Activated CD4-positive, alpha-beta memory T cell treated with anti-CD3 and anti-CD28 coated beads, Interleukin-2, amount 10 ng/mL, durations not matched to agents 7 days and 5 days (primary cell): ENCODE data around the gene E2F2. TPM values are rescaled to one million over a fixed set of nuclear protein-coding genes. Genes with fewer than 3 reads are reported as not detected.
A peak's percentile ranks its signal among the peaks of the same experiment; 100 is the strongest.

Experiments
- CTCF ChIA-PET: fragments of 350-600 bp; sonication (Branson Sonifier 250); formaldehyde crosslinking; loops from one replicate; lab custom pipeline; 2021; ENCODE audit warnings: antibody characterized with exemption, inconsistent platforms; lab: Charles Lee
- POLR2A ChIA-PET: fragments of 350-600 bp; sonication (Branson Sonifier 250); formaldehyde crosslinking; loops from one replicate; lab custom pipeline; 2021; ENCODE audit warnings: antibody characterized with exemption; lab: Charles Lee
- DNase-seq: peaks from one replicate; pipeline ENCODE4 v3.0.0-alpha.2; 2020
- H3K27ac Mint-ChIP-seq: one replicate; pipeline ENCODE4 v1.8.0; 2021; ENCODE audit warnings: mild to moderate bottlenecking, mixed read lengths
- H3K27me3 Mint-ChIP-seq: one replicate; pipeline ENCODE4 v1.8.0; 2021; ENCODE audit warnings: mixed read lengths
- H3K36me3 Mint-ChIP-seq: one replicate; pipeline ENCODE4 v1.8.0; 2021; ENCODE audit warnings: low read depth, mixed read lengths
- H3K4me1 Mint-ChIP-seq: one replicate; pipeline ENCODE4 v1.8.0; 2021; ENCODE audit warnings: mixed read lengths
- H3K4me3 Mint-ChIP-seq: one replicate; pipeline ENCODE4 v1.8.0; 2021; ENCODE audit warnings: mild to moderate bottlenecking, mixed read lengths
- H3K9me3 Mint-ChIP-seq: one replicate; pipeline ENCODE4 v1.8.0; 2021; ENCODE audit warnings: mixed read lengths
- total RNA-seq, 2 experiments: library from RNA; stranded (reverse); gene quantifications; one replicate each; pipeline ENCODE4 v1.2.3, GENCODE V29; 2021

E2F2 gene
- total RNA-seq, 2 experiments from 2014 or later: 93.4 to 98.9 TPM

GRCh38 chr1:23539698-23540266 is 8.7 kb upstream of the E2F2 start:
- no peak overlapping the region for H3K4me3 Mint-ChIP-seq
- POLR2A ChIA-PET: interaction anchor here (0.7 to 3.2 kb wide), 12 partner anchors 11 to 97 kb away, joined by 3 to 44 read pairs (median 4); partner anchors contain the start of gene E2F2
- no peaks in the 10 kb centered on the region for H3K36me3 Mint-ChIP-seq
- CTCF ChIA-PET: interaction anchor here (0.5 to 18.2 kb wide), 36 partner anchors 9 to 440 kb away, joined by 3 to 545 read pairs (median 4); partner anchors contain the start of genes ASAP3, E2F2, GALE and HNRNPR
- no peaks in the 10 kb centered on the region for H3K9me3 Mint-ChIP-seq
- peak overlapping the region; percentile 38 for H3K27ac Mint-ChIP-seq
- peaks cover 6% of the 10 kb centered on the region for H3K27me3 Mint-ChIP-seq
- peak; percentile 95 for DNase-seq
- H3K4me1 Mint-ChIP-seq: peaks cover 28% of the 10 kb centered on the region

GRCh38 chr1:23537296-23537973 is 6.4 kb upstream of the E2F2 start:
- peaks cover 6% of the 10 kb centered on the region for H3K27me3 Mint-ChIP-seq
- POLR2A ChIA-PET: interaction anchor here (1.8 to 4.2 kb wide), 2 partner anchors 12 to 35 kb away, joined by 8 to 33 read pairs; no protein-coding TSS in a partner anchor
- no peak for DNase-seq
- H3K27ac Mint-ChIP-seq: no peak overlapping the region
- no peaks in the 10 kb centered on the region for H3K36me3 Mint-ChIP-seq
- H3K9me3 Mint-ChIP-seq: no peaks in the 10 kb centered on the region
- peaks cover 48% of the 10 kb centered on the region for H3K4me1 Mint-ChIP-seq
- CTCF ChIA-PET: interaction anchor here (0.6 to 9.9 kb wide), 8 partner anchors 9 to 233 kb away, joined by 3 to 298 read pairs (median 6); partner anchors contain the start of gene E2F2
- no peak overlapping the region for H3K4me3 Mint-ChIP-seq

- Mint-ChIP-seq H3K27ac (peak overlapping the region; percentile 75), H3K36me3 (peaks cover 22% of the 10 kb centered on the region), H3K9me3 (no peaks in the 10 kb centered on the region), H3K4me3 (peak overlapping the region; percentile 6), H3K4me1 (peaks cover 56% of the 10 kb centered on the region), H3K27me3 (peaks cover 2% of the 10 kb centered on the region)
- ChIA-PET CTCF (interaction anchor here (0.7 to 4.6 kb wide), 5 partner anchors 7 to 104 kb away, joined by 3 to 19 read pairs (median 5); no protein-coding TSS in a partner anchor), POLR2A (interaction anchor here (1.4 to 15.2 kb wide), 6 partner anchors 8 to 36 kb away, joined by 3 to 121 read pairs (median 12); no protein-coding TSS in a partner anchor)
- DNase-seq: no peak
These were observed 2.4 kb upstream of the E2F2 start for GRCh38 chr1:23533246-23534023.

- peak overlapping the region; percentile 95 for H3K4me3 Mint-ChIP-seq
- H3K9me3 Mint-ChIP-seq: no peaks in the 10 kb centered on the region
- H3K27me3 Mint-ChIP-seq: peaks cover 2% of the 10 kb centered on the region
- no peak for DNase-seq
- ChIA-PET POLR2A (interaction anchor here (0.9 to 15.2 kb wide), 20 partner anchors 9 to 428 kb away, joined by 3 to 121 read pairs (median 6); partner anchors contain the start of genes ELOA, HNRNPR, ID3 and PNRC2), CTCF (interaction anchor here (0.7 to 12.4 kb wide), 8 partner anchors 9 to 1343 kb away, joined by 3 to 192 read pairs (median 8); no protein-coding TSS in a partner anchor)
- peaks cover 65% of the 10 kb centered on the region for H3K4me1 Mint-ChIP-seq
- H3K36me3 Mint-ChIP-seq: peaks cover 40% of the 10 kb centered on the region
- peak overlapping the region; percentile 93 for H3K27ac Mint-ChIP-seq
These were observed 595 bp upstream of the E2F2 start for GRCh38 chr1:23531562-23532094.

- peaks cover 74% of the 10 kb centered on the region for H3K4me1 Mint-ChIP-seq
- CTCF ChIA-PET: interaction anchor here (0.6 to 12.4 kb wide), 7 partner anchors 10 to 107 kb away, joined by 3 to 192 read pairs (median 12); no protein-coding TSS in a partner anchor
These were observed 816 bp downstream of the E2F2 start for GRCh38 chr1:23530087-23530746.

GRCh38 chr1:23529146-23530086 is 1.6 kb downstream of the E2F2 start:
- DNase-seq: peak; percentile 33
- H3K9me3 Mint-ChIP-seq: no peaks in the 10 kb centered on the region
- peaks cover 76% of the 10 kb centered on the region for H3K4me1 Mint-ChIP-seq
- ChIA-PET CTCF (interaction anchor here (0.5 to 12.4 kb wide), 18 partner anchors 9 to 1146 kb away, joined by 3 to 192 read pairs (median 8); partner anchors contain the start of genes ELOA, HNRNPR, ID3 and RPL11), POLR2A (interaction anchor here (0.6 to 15.2 kb wide), 25 partner anchors 8 to 975 kb away, joined by 3 to 122 read pairs (median 11); partner anchors contain the start of genes HNRNPR, ID3, PNRC2 and RPL11)
- H3K4me3 Mint-ChIP-seq: peak overlapping the region; percentile 99
- H3K27ac Mint-ChIP-seq: peak overlapping the region; percentile 97
- H3K36me3 Mint-ChIP-seq: peaks cover 52% of the 10 kb centered on the region
- H3K27me3 Mint-ChIP-seq: no peaks in the 10 kb centered on the region

More at GRCh38 chr1:23530087-23530746, 816 bp downstream of the E2F2 start:
- Mint-ChIP-seq H3K9me3 (no peaks in the 10 kb centered on the region), H3K4me3 (peak overlapping the region; percentile 99), H3K27me3 (no peaks in the 10 kb centered on the region), H3K27ac (peak overlapping the region; percentile 97), H3K36me3 (peaks cover 52% of the 10 kb centered on the region)
- POLR2A ChIA-PET: interaction anchor here (0.8 to 15.2 kb wide), 21 partner anchors 9 to 430 kb away, joined by 3 to 121 read pairs (median 9); partner anchors contain the start of genes ELOA, HNRNPR, ID3 and PNRC2
- no peak for DNase-seq

GRCh38 chr1:23528250-23528978 is 2.6 kb downstream of the E2F2 start:
- peak; percentile 93 for DNase-seq
- POLR2A ChIA-PET: interaction anchor here (0.6 to 15.2 kb wide), 29 partner anchors 9 to 976 kb away, joined by 3 to 122 read pairs (median 7); partner anchors contain the start of genes ASAP3, ELOA, HNRNPR and ID3
- CTCF ChIA-PET: interaction anchor here (0.5 to 12.4 kb wide), 24 partner anchors 8 to 1147 kb away, joined by 3 to 192 read pairs (median 6); partner anchors contain the start of genes ELOA, HNRNPR, ID3 and RPL11
- H3K36me3 Mint-ChIP-seq: peaks cover 58% of the 10 kb centered on the region
- H3K27ac Mint-ChIP-seq: peak overlapping the region; percentile 97
- peak overlapping the region; percentile 99 for H3K4me3 Mint-ChIP-seq
- peaks cover 77% of the 10 kb centered on the region for H3K4me1 Mint-ChIP-seq
- no peaks in the 10 kb centered on the region for H3K9me3 Mint-ChIP-seq
- H3K27me3 Mint-ChIP-seq: no peaks in the 10 kb centered on the region

GRCh38 chr1:23527900-23528249 is 3.2 kb downstream of the E2F2 start:
- H3K9me3 Mint-ChIP-seq: no peaks in the 10 kb centered on the region
- DNase-seq: no peak
- H3K36me3 Mint-ChIP-seq: peaks cover 63% of the 10 kb centered on the region
- peak overlapping the region; percentile 97 for H3K27ac Mint-ChIP-seq
- H3K4me1 Mint-ChIP-seq: peaks cover 74% of the 10 kb centered on the region
- H3K4me3 Mint-ChIP-seq: peak overlapping the region; percentile 99
- no peaks in the 10 kb centered on the region for H3K27me3 Mint-ChIP-seq
- POLR2A ChIA-PET: interaction anchor here (0.9 to 15.2 kb wide), 26 partner anchors 9 to 977 kb away, joined by 3 to 122 read pairs (median 10); partner anchors contain the start of genes ASAP3, ELOA, HNRNPR and ID3
- CTCF ChIA-PET: interaction anchor here (0.7 to 12.4 kb wide), 21 partner anchors 9 to 188 kb away, joined by 3 to 192 read pairs (median 6); partner anchors contain the start of genes HNRNPR, ID3 and RPL11

GRCh38 chr1:23527366-23527765 is 3.7 kb downstream of the E2F2 start:
- Mint-ChIP-seq H3K36me3 (peaks cover 68% of the 10 kb centered on the region), H3K27me3 (no peaks in the 10 kb centered on the region), H3K9me3 (no peaks in the 10 kb centered on the region), H3K4me1 (peaks cover 74% of the 10 kb centered on the region), H3K4me3 (peak overlapping the region; percentile 99), H3K27ac (peak overlapping the region; percentile 97)
- ChIA-PET CTCF (interaction anchor here (0.9 to 12.4 kb wide), 16 partner anchors 9 to 187 kb away, joined by 3 to 192 read pairs (median 6); partner anchors contain the start of genes HNRNPR, ID3 and RPL11), POLR2A (interaction anchor here (1.0 to 15.2 kb wide), 23 partner anchors 8 to 452 kb away, joined by 3 to 122 read pairs (median 12); partner anchors contain the start of genes ASAP3, ELOA, HNRNPR and ID3)
- no peak for DNase-seq
